ENCODE results near the gene TRAPPC6A. TPM values are rescaled to one million over a fixed set of nuclear protein-coding genes. Genes with fewer than 3 reads are reported as not detected.

The TRAPPC6A gene
- total and polyA plus RNA-seq, 2 experiments from 2014 or later, result 29.4 to 74.7 TPM

DNA sequence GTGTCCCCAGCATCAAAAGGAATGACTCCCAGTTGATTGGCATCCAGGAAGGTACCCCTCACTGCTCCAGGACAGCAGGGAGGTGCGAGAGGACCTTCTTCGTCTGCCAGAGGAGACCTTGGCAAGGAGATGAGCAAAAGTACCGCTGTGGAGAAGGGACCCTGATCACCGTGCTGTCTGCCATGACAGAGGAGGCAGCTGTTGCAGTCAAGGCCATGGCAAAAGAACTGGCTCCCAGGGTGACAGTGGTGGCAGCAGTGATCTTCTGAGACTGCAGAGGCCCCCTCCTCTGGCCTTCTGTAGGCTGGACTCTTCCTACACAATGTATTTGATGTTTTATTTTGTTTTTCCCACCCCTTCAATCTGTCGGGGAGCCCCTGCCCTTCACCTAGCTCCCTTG is 49.2 kb downstream of the TRAPPC6A start:
- Mint-ChIP-seq H3K4me3 (no peak overlapping the region), H3K27me3 (ENCODE audit: insufficient read depth, low read depth, poor library complexity) (peaks cover 5% of the 10 kb centered on the region), H3K27ac (no peak overlapping the region), H3K9me3 (no peaks in the 10 kb centered on the region), H3K4me1 (peaks cover 17% of the 10 kb centered on the region; the same call in 2 of the 3 replicates), H3K36me3 (ENCODE audit: low read depth) (no peaks in the 10 kb centered on the region)
- 0 out of 2 replicates have a peak, but pooled peaks cover 2% of the 10 kb centered on the region for H3F3A ChIP-seq (replicated peaks; ENCODE audit: low read depth)
- TF ChIP-seq STAT1 (IDR thresholded peaks at IDR 0.05; ENCODE audit: unreplicated experiment), result no peak
- TF ChIP-seq NANOG (IDR thresholded peaks at IDR 0.05; ENCODE audit: borderline replicate concordance), result no peak
- no peak for TF ChIP-seq ZNF331 (CRISPR knock-in tag; IDR thresholded peaks at IDR 0.05; ENCODE audit: low read depth)
- no peak for TF ChIP-seq EZH2 (IDR thresholded peaks at IDR 0.05; ENCODE audit: low read depth, unreplicated experiment)
- no peak for TF ChIP-seq EZH2phosphoT487 (IDR thresholded peaks at IDR 0.05; ENCODE audit: unreplicated experiment)
- no peak for TF ChIP-seq JUNB (IDR thresholded peaks at IDR 0.05; ENCODE audit: unreplicated experiment)
- no peak for TF ChIP-seq ZNF114 (CRISPR knock-in tag; IDR thresholded peaks at IDR 0.05)
- no peak for TF ChIP-seq POLR2AphosphoS5 (IDR thresholded peaks at IDR 0.05; ENCODE audit: low read depth)
- TF ChIP-seq, protein P1, sequence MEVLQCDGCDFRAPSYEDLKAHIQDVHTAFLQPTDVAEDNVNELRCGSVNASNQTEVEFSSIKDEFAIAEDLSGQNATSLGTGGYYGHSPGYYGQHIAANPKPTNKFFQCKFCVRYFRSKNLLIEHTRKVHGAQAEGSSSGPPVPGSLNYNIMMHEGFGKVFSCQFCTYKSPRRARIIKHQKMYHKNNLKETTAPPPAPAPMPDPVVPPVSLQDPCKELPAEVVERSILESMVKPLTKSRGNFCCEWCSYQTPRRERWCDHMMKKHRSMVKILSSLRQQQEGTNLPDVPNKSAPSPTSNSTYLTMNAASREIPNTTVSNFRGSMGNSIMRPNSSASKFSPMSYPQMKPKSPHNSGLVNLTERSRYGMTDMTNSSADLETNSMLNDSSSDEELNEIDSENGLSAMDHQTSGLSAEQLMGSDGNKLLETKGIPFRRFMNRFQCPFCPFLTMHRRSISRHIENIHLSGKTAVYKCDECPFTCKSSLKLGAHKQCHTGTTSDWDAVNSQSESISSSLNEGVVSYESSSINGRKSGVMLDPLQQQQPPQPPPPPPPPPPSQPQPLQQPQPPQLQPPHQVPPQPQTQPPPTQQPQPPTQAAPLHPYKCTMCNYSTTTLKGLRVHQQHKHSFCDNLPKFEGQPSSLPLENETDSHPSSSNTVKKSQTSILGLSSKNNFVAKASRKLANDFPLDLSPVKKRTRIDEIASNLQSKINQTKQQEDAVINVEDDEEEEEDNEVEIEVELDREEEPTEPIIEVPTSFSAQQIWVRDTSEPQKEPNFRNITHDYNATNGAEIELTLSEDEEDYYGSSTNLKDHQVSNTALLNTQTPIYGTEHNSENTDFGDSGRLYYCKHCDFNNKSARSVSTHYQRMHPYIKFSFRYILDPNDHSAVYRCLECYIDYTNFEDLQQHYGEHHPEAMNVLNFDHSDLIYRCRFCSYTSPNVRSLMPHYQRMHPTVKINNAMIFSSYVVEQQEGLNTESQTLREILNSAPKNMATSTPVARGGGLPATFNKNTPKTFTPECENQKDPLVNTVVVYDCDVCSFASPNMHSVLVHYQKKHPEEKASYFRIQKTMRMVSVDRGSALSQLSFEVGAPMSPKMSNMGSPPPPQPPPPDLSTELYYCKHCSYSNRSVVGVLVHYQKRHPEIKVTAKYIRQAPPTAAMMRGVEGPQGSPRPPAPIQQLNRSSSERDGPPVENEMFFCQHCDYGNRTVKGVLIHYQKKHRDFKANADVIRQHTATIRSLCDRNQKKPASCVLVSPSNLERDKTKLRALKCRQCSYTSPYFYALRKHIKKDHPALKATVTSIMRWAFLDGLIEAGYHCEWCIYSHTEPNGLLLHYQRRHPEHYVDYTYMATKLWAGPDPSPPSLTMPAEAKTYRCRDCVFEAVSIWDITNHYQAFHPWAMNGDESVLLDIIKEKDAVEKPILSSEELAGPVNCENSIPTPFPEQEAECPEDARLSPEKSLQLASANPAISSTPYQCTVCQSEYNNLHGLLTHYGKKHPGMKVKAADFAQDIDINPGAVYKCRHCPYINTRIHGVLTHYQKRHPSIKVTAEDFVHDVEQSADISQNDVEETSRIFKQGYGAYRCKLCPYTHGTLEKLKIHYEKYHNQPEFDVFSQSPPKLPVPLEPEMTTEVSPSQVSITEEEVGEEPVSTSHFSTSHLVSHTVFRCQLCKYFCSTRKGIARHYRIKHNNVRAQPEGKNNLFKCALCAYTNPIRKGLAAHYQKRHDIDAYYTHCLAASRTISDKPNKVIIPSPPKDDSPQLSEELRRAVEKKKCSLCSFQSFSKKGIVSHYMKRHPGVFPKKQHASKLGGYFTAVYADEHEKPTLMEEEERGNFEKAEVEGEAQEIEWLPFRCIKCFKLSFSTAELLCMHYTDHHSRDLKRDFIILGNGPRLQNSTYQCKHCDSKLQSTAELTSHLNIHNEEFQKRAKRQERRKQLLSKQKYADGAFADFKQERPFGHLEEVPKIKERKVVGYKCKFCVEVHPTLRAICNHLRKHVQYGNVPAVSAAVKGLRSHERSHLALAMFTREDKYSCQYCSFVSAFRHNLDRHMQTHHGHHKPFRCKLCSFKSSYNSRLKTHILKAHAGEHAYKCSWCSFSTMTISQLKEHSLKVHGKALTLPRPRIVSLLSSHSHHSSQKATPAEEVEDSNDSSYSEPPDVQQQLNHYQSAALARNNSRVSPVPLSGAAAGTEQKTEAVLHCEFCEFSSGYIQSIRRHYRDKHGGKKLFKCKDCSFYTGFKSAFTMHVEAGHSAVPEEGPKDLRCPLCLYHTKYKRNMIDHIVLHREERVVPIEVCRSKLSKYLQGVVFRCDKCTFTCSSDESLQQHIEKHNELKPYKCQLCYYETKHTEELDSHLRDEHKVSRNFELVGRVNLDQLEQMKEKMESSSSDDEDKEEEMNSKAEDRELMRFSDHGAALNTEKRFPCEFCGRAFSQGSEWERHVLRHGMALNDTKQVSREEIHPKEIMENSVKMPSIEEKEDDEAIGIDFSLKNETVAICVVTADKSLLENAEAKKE (CRISPR knock-in tag; IDR thresholded peaks at IDR 0.05), result no peak
- TF ChIP-seq, protein P2, sequence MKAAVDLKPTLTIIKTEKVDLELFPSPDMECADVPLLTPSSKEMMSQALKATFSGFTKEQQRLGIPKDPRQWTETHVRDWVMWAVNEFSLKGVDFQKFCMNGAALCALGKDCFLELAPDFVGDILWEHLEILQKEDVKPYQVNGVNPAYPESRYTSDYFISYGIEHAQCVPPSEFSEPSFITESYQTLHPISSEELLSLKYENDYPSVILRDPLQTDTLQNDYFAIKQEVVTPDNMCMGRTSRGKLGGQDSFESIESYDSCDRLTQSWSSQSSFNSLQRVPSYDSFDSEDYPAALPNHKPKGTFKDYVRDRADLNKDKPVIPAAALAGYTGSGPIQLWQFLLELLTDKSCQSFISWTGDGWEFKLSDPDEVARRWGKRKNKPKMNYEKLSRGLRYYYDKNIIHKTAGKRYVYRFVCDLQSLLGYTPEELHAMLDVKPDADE (IDR thresholded peaks at IDR 0.05), result no peak
- TF ChIP-seq, protein P3, sequence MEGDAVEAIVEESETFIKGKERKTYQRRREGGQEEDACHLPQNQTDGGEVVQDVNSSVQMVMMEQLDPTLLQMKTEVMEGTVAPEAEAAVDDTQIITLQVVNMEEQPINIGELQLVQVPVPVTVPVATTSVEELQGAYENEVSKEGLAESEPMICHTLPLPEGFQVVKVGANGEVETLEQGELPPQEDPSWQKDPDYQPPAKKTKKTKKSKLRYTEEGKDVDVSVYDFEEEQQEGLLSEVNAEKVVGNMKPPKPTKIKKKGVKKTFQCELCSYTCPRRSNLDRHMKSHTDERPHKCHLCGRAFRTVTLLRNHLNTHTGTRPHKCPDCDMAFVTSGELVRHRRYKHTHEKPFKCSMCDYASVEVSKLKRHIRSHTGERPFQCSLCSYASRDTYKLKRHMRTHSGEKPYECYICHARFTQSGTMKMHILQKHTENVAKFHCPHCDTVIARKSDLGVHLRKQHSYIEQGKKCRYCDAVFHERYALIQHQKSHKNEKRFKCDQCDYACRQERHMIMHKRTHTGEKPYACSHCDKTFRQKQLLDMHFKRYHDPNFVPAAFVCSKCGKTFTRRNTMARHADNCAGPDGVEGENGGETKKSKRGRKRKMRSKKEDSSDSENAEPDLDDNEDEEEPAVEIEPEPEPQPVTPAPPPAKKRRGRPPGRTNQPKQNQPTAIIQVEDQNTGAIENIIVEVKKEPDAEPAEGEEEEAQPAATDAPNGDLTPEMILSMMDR (conservative IDR thresholded peaks at IDR 0.05; ENCODE audit: low read depth in 2 of 2), result no peak
- TF ChIP-seq CREB1 (CRISPR knock-in tag; IDR thresholded peaks at IDR 0.05; ENCODE audit: low read depth), result no peak
- H3K36me3 ChIP-seq (ENCODE audit: insufficient read depth), result no peaks in the 10 kb centered on the region
- H3K4me2 ChIP-seq, result no peak overlapping the region
- no peak for ATAC-seq
- peaks cover 44% of the 10 kb centered on the region for H4K20me1 ChIP-seq (replicated peaks; ENCODE audit: insufficient read depth)
- H3K4me3 ChIP-seq, result no peak overlapping the region
- peaks cover 51% of the 10 kb centered on the region for H3K79me2 ChIP-seq (replicated peaks; ENCODE audit: insufficient read depth)
- DNase-seq (ENCODE audit: low spot score), result no peak
- H3K27me3 ChIP-seq (ENCODE audit: insufficient read depth), result no peaks in the 10 kb centered on the region
- H3K4me1 ChIP-seq (ENCODE audit: insufficient read depth), result 0 out of 2 replicates have a peak, but pooled peaks cover 2% of the 10 kb centered on the region
- no peaks in the 10 kb centered on the region for H3K9me2 ChIP-seq (ENCODE audit: insufficient read depth)
- no peak overlapping the region for H3K27ac ChIP-seq (ENCODE audit: low read depth)
- H2AFZ ChIP-seq, result no peak overlapping the region
